ENCODE measurements around the gene RARRES1. TPM values are rescaled to one million over a fixed set of nuclear protein-coding genes. Genes with fewer than 3 reads are reported as not detected.

The RARRES1 gene
- total RNA-seq, 1 experiment from 2014 or later, result 0.20 TPM

GRCh38 chr3:158718490-158719170, 13.6 kb downstream of the RARRES1 start:
- ChIA-PET RAD21 (ENCODE audit: low non-redundant PET in 1 of 2, low total read pairs in 2 of 2, uncharacterized antibody in 2 of 2, unreplicated experiment in 2 of 2) (no interaction called here), CTCF (interaction anchor here (1.0 to 1.2 kb wide), 2 partner anchors 9 to 11 kb away, joined by 4 to 5 read pairs; no protein-coding TSS in a partner anchor), POLR2A (interaction anchor here (1.4 kb wide), 1 partner anchor 9 kb away, joined by 4 read pairs; no protein-coding TSS in a partner anchor)
- BruUV-seq (replicated peaks), result no TSS peak
- H3K79me2 ChIP-seq (ENCODE audit: insufficient read depth, low read length), result no peaks in the 10 kb centered on the region
- H4K20me1 ChIP-seq (ENCODE audit: insufficient read depth), result peaks cover 4% of the 10 kb centered on the region; the same call in 1 of the 2 replicates
- peak; percentile 73 for DNase-seq (ENCODE audit: low read depth, low spot score)
- no peaks in the 10 kb centered on the region for H3K27me3 ChIP-seq (ENCODE audit: insufficient read depth, low read length)
- intact Hi-C loops (cut with micrococcal nuclease), result no loop called here
- no peaks in the 10 kb centered on the region for H3K9me2 ChIP-seq (ENCODE audit: insufficient read depth)
- no peaks in the 10 kb centered on the region for H3K9me3 ChIP-seq (ENCODE audit: control insufficient read depth in 1 of 2, insufficient read depth in 1 of 2, low read depth in 1 of 2, low read length in 2 of 2)
- peaks cover 35 to 46% of the 10 kb centered on the region in 2 experiments for H3K4me1 ChIP-seq (ENCODE audit: control insufficient read depth in 1 of 2, insufficient read depth in 2 of 2, low read length in 2 of 2)
- H3K4me2 ChIP-seq (ENCODE audit: low read length), result peak overlapping the region; percentile 39
- no peak overlapping the region for H3K4me3 ChIP-seq (replicated peaks in 1 of 2; ENCODE audit: low read depth in 1 of 2, low read length in 2 of 2)
- no peak overlapping the region; the same call in 1 of the 2 replicates for H3K27ac ChIP-seq (ENCODE audit: low read depth, low read length)
- peaks cover 0 to 6% of the 10 kb centered on the region in 2 experiments; a peak in 1 of 4 replicates for H3K36me3 ChIP-seq (ENCODE audit: control insufficient read depth in 1 of 2, insufficient read depth in 2 of 2, low read length in 2 of 2)
- H2AFZ ChIP-seq (ENCODE audit: low read depth, low read length, poor library complexity, severe bottlenecking), result no peak overlapping the region
- no peak overlapping the region; the same call in 1 of the 2 replicates for H3K9ac ChIP-seq (ENCODE audit: low read length)
- peak; percentile 86 for ATAC-seq
- TF ChIP-seq, protein P1, sequence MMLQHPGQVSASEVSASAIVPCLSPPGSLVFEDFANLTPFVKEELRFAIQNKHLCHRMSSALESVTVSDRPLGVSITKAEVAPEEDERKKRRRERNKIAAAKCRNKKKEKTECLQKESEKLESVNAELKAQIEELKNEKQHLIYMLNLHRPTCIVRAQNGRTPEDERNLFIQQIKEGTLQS (IDR thresholded peaks at IDR 0.05), result no peak
- TF ChIP-seq SRF (IDR thresholded peaks at IDR 0.05; ENCODE audit: low read depth) (no peak), FOSL1 (IDR thresholded peaks at IDR 0.05; ENCODE audit: low read depth) (peak; percentile 36; the same call in 1 of the 2 replicates), ZFX (IDR thresholded peaks at IDR 0.05) (no peak), SP1 (IDR thresholded peaks at IDR 0.05; ENCODE audit: low read depth) (peak; percentile 44; the same call in 1 of the 2 replicates), YY1 (IDR thresholded peaks at IDR 0.05; ENCODE audit: extremely low read depth, insufficient replicate concordance, low read depth, low read length) (peak; percentile 23), POLR2AphosphoS5 (IDR thresholded peaks at IDR 0.05; ENCODE audit: low read depth, low read length) (no peak), ELF1 (IDR thresholded peaks at IDR 0.05; ENCODE audit: borderline replicate concordance, low read depth) (no peak), JUND (IDR thresholded peaks at IDR 0.05) (peak; percentile 60), POLR2A (IDR thresholded peaks at IDR 0.05; ENCODE audit: borderline replicate concordance, extremely low read depth, insufficient read depth, insufficient read length) (no peak), TCF7L2 (IDR thresholded peaks at IDR 0.05; ENCODE audit: borderline replicate concordance, extremely low read depth, insufficient read depth, insufficient read length) (no peak), EZH2 (IDR thresholded peaks at IDR 0.05) (no peak), CBX3 (IDR thresholded peaks at IDR 0.05; ENCODE audit: low read depth) (peak; percentile 34; the same call in 1 of the 2 replicates), EZH2phosphoT487 (IDR thresholded peaks at IDR 0.05; ENCODE audit: borderline replicate concordance) (no peak), EGR1 (IDR thresholded peaks at IDR 0.05; ENCODE audit: low read depth) (no peak), MAX (IDR thresholded peaks at IDR 0.05) (no peak), CTCF (IDR thresholded peaks at IDR 0.05 in 2 of 3, conservative IDR thresholded peaks at IDR 0.05 in 1 of 3; ENCODE audit: borderline replicate concordance in 1 of 3, insufficient read depth in 1 of 3, low read depth in 2 of 3, low read length in 2 of 3) (no peak)
- TF ChIP-seq, protein P2, sequence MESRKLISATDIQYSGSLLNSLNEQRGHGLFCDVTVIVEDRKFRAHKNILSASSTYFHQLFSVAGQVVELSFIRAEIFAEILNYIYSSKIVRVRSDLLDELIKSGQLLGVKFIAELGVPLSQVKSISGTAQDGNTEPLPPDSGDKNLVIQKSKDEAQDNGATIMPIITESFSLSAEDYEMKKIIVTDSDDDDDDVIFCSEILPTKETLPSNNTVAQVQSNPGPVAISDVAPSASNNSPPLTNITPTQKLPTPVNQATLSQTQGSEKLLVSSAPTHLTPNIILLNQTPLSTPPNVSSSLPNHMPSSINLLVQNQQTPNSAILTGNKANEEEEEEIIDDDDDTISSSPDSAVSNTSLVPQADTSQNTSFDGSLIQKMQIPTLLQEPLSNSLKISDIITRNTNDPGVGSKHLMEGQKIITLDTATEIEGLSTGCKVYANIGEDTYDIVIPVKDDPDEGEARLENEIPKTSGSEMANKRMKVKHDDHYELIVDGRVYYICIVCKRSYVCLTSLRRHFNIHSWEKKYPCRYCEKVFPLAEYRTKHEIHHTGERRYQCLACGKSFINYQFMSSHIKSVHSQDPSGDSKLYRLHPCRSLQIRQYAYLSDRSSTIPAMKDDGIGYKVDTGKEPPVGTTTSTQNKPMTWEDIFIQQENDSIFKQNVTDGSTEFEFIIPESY (IDR thresholded peaks at IDR 0.05; ENCODE audit: extremely low read depth, insufficient replicate concordance, low read length), result no peak
- TF ChIP-seq, protein P3, sequence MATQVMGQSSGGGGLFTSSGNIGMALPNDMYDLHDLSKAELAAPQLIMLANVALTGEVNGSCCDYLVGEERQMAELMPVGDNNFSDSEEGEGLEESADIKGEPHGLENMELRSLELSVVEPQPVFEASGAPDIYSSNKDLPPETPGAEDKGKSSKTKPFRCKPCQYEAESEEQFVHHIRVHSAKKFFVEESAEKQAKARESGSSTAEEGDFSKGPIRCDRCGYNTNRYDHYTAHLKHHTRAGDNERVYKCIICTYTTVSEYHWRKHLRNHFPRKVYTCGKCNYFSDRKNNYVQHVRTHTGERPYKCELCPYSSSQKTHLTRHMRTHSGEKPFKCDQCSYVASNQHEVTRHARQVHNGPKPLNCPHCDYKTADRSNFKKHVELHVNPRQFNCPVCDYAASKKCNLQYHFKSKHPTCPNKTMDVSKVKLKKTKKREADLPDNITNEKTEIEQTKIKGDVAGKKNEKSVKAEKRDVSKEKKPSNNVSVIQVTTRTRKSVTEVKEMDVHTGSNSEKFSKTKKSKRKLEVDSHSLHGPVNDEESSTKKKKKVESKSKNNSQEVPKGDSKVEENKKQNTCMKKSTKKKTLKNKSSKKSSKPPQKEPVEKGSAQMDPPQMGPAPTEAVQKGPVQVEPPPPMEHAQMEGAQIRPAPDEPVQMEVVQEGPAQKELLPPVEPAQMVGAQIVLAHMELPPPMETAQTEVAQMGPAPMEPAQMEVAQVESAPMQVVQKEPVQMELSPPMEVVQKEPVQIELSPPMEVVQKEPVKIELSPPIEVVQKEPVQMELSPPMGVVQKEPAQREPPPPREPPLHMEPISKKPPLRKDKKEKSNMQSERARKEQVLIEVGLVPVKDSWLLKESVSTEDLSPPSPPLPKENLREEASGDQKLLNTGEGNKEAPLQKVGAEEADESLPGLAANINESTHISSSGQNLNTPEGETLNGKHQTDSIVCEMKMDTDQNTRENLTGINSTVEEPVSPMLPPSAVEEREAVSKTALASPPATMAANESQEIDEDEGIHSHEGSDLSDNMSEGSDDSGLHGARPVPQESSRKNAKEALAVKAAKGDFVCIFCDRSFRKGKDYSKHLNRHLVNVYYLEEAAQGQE (IDR thresholded peaks at IDR 0.05; ENCODE audit: low read depth), result no peak

Measured in HCT116 (cell line).